ENCODE data around the gene ITGA5.
"Not testable (repeated sequence)": the region's sequence is repeated elsewhere in the genome, so short reads cannot be mapped to it uniquely, and the experiment has no call there.

Gene ITGA5

GRCh38 chr12:54356951-54357356, 62.1 kb downstream of the ITGA5 start:
- Histone ChIP-seq H3K9me3 (ENCODE audit: control insufficient read depth, low read length) (no peaks in the 10 kb centered on the region), H3K9ac (no peak overlapping the region), H2AFZ (no peak overlapping the region), H3K36me3 (ENCODE audit: control insufficient read depth, insufficient read depth, low read length) (no peaks in the 10 kb centered on the region), H3K27me3 (ENCODE audit: control insufficient read depth, insufficient read depth, low read length) (no peaks in the 10 kb centered on the region), H3K4me3 (ENCODE audit: low read depth, low read length) (no peak overlapping the region), H3K79me2 (no peaks in the 10 kb centered on the region), H3K27ac (no peak overlapping the region), H3K4me1 (peaks cover 31% of the 10 kb centered on the region), H3K4me2 (ENCODE audit: low read length) (no peak overlapping the region)
- TF ChIP-seq, protein P1, sequence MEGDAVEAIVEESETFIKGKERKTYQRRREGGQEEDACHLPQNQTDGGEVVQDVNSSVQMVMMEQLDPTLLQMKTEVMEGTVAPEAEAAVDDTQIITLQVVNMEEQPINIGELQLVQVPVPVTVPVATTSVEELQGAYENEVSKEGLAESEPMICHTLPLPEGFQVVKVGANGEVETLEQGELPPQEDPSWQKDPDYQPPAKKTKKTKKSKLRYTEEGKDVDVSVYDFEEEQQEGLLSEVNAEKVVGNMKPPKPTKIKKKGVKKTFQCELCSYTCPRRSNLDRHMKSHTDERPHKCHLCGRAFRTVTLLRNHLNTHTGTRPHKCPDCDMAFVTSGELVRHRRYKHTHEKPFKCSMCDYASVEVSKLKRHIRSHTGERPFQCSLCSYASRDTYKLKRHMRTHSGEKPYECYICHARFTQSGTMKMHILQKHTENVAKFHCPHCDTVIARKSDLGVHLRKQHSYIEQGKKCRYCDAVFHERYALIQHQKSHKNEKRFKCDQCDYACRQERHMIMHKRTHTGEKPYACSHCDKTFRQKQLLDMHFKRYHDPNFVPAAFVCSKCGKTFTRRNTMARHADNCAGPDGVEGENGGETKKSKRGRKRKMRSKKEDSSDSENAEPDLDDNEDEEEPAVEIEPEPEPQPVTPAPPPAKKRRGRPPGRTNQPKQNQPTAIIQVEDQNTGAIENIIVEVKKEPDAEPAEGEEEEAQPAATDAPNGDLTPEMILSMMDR (IDR thresholded peaks at IDR 0.05): no peak

- TF ChIP-seq, protein P1 (IDR thresholded peaks at IDR 0.05): no peak
- no peak overlapping the region for H2AFZ ChIP-seq
- no peaks in the 10 kb centered on the region for H3K36me3 ChIP-seq (ENCODE audit: control insufficient read depth, insufficient read depth, low read length)
- no peaks in the 10 kb centered on the region for H3K27me3 ChIP-seq (ENCODE audit: control insufficient read depth, insufficient read depth, low read length)
- H3K4me1 ChIP-seq: peaks cover 38% of the 10 kb centered on the region
- H3K9me3 ChIP-seq (ENCODE audit: control insufficient read depth, low read length): no peaks in the 10 kb centered on the region
- no peaks in the 10 kb centered on the region for H3K79me2 ChIP-seq
- peak overlapping the region; percentile 34 for H3K27ac ChIP-seq
- no peak overlapping the region for H3K4me2 ChIP-seq (ENCODE audit: low read length)
- no peak overlapping the region for H3K9ac ChIP-seq
- no peak overlapping the region for H3K4me3 ChIP-seq (ENCODE audit: low read depth, low read length)
Observed at GRCh38 chr12:54356228-54356627, 62.8 kb downstream of the ITGA5 start.

GRCh38 chr12:54355104-54355815, 63.8 kb downstream of the ITGA5 start:
- no peaks in the 10 kb centered on the region for H3K9me3 ChIP-seq (ENCODE audit: control insufficient read depth, low read length)

GRCh38 chr12:54354271-54354670, 64.8 kb downstream of the ITGA5 start:
- H3K36me3 ChIP-seq (ENCODE audit: control insufficient read depth, insufficient read depth, low read length); H3K27ac ChIP-seq; H3K9me3 ChIP-seq (ENCODE audit: control insufficient read depth, low read length); H3K9ac ChIP-seq; H2AFZ ChIP-seq; H3K79me2 ChIP-seq; H3K4me2 ChIP-seq (ENCODE audit: low read length); H3K27me3 ChIP-seq (ENCODE audit: control insufficient read depth, insufficient read depth, low read length); H3K4me3 ChIP-seq (ENCODE audit: low read depth, low read length): not testable (repeated sequence)
- H3K4me1 ChIP-seq: peaks cover 48% of the 10 kb centered on the region

More at GRCh38 chr12:54355104-54355815, 63.8 kb downstream of the ITGA5 start:
- no peaks in the 10 kb centered on the region for H3K27me3 ChIP-seq (ENCODE audit: control insufficient read depth, insufficient read depth, low read length)
- no peak overlapping the region for H3K4me3 ChIP-seq (ENCODE audit: low read depth, low read length)
- H3K36me3 ChIP-seq (ENCODE audit: control insufficient read depth, insufficient read depth, low read length): no peaks in the 10 kb centered on the region
- TF ChIP-seq, protein P1 (IDR thresholded peaks at IDR 0.05): no peak
- H3K4me1 ChIP-seq: peaks cover 45% of the 10 kb centered on the region
- no peak overlapping the region for H2AFZ ChIP-seq
- H3K79me2 ChIP-seq: no peaks in the 10 kb centered on the region
- H3K27ac ChIP-seq: peak overlapping the region; percentile 34
- H3K9ac ChIP-seq: no peak overlapping the region
- H3K4me2 ChIP-seq (ENCODE audit: low read length): no peak overlapping the region

DNA sequence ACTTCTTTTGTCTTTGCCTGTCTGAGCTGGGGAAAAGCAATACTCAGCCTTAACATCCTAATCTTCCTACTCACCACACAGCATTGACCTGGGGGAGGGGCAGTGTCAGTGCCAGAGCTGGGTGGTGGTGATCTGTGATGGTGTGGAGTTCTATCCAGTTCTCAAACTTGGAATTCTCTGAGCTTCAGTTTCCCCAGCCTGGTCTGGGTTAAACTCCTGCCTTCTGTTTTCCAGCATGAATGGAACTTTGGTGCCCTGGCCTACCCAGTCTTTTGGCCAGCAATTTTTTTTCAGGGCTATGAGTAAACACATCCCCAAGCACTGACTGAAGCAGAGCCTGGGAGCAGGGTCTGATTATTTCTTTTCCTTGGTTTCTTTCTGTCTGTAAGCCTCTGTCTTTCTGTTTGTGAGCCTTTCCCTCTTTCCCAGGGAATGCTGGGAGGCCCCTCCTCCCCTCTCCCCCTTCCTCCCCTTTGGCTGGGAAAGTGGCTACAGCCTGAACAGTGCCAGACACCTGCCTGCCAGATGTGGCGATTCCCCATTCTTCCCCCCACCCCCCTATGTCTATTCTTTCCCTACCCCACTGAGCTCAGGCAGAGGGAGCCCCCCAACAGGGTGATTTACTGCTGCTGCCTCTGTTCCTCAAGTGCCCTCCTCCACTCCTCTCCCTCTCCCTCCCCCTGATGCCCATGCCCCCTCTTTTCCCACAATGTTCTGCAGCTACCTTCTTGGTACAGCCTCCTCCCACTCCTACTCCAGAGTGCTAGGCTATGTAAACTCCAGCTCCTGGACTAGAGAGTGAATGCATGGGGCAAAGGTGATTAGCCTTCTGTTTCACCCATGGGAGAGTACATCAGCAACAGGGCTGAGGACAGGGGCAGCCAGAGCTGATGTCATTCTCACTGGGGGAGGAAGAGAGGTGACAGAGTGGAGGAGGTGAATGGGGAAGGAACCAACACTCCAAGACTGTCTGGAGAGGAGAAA, 65.9 kb downstream of the ITGA5 start:
- H3K36me3 ChIP-seq (ENCODE audit: control insufficient read depth, insufficient read depth, low read length): no peaks in the 10 kb centered on the region
- no peak overlapping the region for H3K9ac ChIP-seq
- H3K27ac ChIP-seq: peak overlapping the region; percentile 85
- H2AFZ ChIP-seq: peak overlapping the region; percentile 18
- H3K27me3 ChIP-seq (ENCODE audit: control insufficient read depth, insufficient read depth, low read length): no peaks in the 10 kb centered on the region
- no peaks in the 10 kb centered on the region for H3K9me3 ChIP-seq (ENCODE audit: control insufficient read depth, low read length)
- TF ChIP-seq, protein P1 (IDR thresholded peaks at IDR 0.05): no peak
- peak overlapping the region; percentile 67 for H3K4me2 ChIP-seq (ENCODE audit: low read length)
- peaks cover 51% of the 10 kb centered on the region for H3K4me1 ChIP-seq
- peak overlapping the region; percentile 36 for H3K4me3 ChIP-seq (ENCODE audit: low read depth, low read length)
- H3K79me2 ChIP-seq: no peaks in the 10 kb centered on the region

All from parathyroid adenoma (tissue), 2 donors.